GM21576 (cell line): ENCODE measurements around the gene CCL18.
"Not testable (repeated sequence)": the region's sequence is repeated elsewhere in the genome, so short reads cannot be mapped to it uniquely, and the experiment has no call there.

Experiments
- ATAC-seq: cut with Tn5 transposase; IDR thresholded peaks from one replicate; pipeline ENCODE4 v1.9.1; 2021; ENCODE audit warnings: mild to moderate bottlenecking, moderate library complexity; ENCODE audit not compliant: unreplicated experiment

The CCL18 gene

GRCh38 chr17:36099004-36099403 lies 34.9 kb downstream of the CCL18 start:
- not testable (repeated sequence) for ATAC-seq

- ATAC-seq: peak; percentile 77
These were observed 39.4 kb downstream of the CCL18 start, which contains the start of gene CCL4 for GRCh38 chr17:36103401-36103975. Gene CCL4 (plus strand): TSS chr17:36103827. CDS start chr17:36103906, 79 bp downstream.

DNA sequence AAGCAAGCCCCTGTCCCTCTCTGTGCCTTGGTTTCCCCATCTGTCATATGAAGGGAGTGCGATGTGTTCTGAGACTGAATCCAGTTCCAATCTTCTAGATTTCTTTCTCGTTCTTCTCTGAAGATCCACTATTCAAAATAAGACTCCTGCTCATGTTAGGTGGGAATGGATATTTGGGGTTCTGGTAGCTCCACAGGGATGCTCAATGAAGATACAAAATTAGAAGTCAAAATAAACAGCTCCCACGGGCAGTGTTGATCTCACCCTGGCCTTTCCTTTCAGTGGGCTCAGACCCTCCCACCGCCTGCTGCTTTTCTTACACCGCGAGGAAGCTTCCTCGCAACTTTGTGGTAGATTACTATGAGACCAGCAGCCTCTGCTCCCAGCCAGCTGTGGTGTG lies 40.2 kb downstream of the CCL18 start:
- ATAC-seq: not testable (repeated sequence)

- ATAC-seq: no peak
These were observed 40.7 kb downstream of the CCL18 start for GRCh38 chr17:36104701-36105181.

- ATAC-seq: no peak
These were observed 41.9 kb downstream of the CCL18 start for GRCh38 chr17:36105781-36106492.

DNA sequence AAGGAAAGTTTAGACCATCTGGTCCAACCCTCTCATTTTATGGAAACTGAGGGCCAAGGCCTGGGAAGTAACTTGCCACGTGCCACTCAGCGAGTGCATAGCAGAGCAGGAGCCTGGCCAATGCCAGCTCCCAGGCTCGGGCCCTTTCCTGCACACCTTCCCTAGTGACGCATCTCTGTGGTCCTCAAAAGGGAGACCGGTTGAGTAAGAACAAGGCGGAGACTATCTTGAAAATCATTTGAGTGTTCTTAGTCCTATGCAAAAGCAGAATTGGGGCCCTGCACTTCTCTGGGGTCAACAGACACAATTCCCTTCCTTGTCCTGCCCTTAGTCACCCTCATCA lies 42.4 kb downstream of the CCL18 start:
- ATAC-seq: no peak

DNA sequence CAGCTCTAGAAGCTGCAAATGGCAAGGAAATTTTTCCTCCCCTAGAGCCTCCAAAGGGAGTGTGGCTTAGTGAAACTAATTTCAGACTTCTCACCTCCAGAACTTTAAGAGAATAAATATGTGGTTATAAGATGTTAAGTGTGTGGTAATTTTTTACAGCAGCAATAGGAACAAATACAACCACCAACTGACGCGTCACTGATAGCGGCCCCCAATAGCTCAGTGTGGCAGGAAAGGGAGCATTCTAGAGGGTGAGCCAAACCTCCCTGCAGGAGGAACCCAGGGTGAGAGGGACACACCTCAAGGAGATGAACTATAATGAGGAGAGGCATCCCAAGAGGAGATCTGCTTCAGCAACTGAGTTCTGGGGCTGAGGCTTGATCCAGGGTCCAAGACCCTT lies 43.6 kb downstream of the CCL18 start:
- no peak for ATAC-seq

GRCh38 chr17:36108265-36108664 lies 44.2 kb downstream of the CCL18 start:
- ATAC-seq: not testable (repeated sequence)

- ATAC-seq: no peak
These were observed 47.0 kb downstream of the CCL18 start for GRCh38 chr17:36111068-36111490.

- no peak for ATAC-seq
These were observed 48.5 kb downstream of the CCL18 start for GRCh38 chr17:36112572-36112971.

DNA sequence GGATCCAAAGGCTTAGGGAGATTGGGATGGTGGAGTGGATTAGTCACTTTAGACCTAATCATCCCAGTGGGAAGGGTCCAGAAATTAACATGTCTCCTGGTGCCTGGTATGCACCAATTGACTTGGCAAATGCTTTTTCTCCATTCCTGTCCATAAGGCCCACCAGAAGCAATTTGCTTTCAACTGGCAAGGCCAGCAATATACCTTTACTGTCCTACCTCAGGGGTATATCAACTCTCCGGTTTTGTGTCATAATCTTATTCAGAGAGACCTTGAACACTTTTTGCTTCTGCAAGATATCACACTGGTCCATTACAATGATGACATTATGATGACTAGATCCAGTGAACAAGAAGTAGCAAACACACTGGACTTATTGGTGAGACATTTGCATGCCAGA lies 49.1 kb downstream of the CCL18 start:
- not testable (repeated sequence) for ATAC-seq

GRCh38 chr17:36114971-36115648 lies 51.0 kb downstream of the CCL18 start:
- not testable (repeated sequence) for ATAC-seq

GRCh38 chr17:36115649-36115977 lies 51.5 kb downstream of the CCL18 start:
- not testable (repeated sequence) for ATAC-seq

DNA sequence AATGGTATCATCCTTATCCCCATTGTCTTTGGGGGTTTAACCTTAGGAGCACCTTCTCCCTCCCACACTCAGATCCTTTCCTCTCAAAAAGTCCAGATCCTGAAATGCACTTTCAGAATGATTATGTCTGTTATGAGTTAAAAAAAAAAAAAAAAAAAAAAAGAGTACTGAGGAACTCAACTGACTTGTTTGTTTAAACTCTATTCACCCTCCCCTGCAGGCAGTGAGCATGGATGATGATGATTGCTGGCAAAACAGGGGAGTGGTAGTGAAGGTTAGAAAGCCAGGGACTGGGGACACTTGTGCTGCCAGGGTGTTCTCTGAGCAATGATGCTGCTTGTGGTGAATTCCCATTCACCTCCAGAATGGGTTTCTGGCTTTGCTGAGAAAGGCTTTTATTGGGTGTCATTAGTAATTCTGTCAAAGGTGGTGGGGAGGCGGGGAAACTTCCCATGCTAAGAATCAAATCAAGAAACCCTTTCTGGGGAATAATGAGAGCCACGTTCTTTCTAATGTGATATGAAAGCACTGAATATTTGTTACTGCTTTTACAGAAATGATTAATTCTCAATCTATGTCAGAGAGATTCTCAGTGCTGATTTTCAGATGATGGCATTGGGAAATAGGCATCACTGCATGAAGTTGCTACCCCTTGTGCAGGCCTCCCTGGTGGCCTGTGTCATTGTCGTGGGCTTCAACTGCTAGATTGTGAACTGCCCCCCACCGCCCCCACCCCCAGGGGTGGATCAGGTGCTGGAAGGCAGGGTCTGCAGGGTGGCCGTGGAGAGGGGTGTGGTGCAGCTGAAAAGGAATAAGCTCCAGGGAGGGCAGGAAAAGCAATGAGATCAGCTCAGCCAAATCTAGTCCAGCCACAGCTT lies 53.7 kb downstream of the CCL18 start:
- no peak for ATAC-seq

DNA sequence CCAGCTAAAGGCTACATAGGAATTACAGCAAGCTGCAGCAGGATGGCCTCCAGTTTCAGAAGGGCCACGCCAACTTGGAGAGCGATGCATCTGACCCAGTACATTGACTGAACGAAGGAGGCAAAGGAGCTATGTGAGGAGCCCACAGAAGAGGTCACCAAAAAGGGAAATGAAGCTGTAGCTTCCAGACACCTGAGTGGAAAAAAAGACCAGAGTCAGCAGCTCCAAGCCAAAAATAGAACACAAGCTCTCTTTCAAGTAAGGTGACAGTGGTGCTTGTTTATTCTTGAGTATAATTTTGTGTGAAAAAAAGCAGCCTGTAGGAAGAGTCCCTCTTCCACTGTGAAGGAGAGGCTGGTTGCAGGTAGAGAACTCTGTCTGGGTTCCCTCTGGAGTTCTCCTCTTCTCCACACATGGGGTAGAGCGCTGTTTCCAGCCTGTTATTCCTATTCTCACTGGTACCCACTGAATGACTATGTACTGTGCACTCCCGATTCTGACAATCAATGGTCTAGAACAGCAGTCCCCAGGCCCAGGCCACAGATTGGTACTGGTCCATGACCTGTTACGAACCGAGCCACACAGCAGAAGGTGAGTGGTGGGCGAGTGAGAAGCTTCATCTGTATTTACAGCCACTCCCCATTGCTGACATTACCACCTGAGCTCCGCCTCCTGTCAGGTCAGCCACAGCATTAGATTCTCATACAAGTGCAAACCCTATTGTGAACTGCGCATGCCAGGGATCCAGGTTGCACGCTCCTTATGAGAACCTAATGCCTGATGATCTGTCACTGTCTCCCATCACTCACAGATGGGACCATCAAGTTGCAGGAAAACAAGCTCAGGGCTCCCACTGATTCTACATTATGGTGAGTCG lies 54.6 kb downstream of the CCL18 start:
- ATAC-seq: no peak

- no peak for ATAC-seq
These were observed 56.1 kb downstream of the CCL18 start for GRCh38 chr17:36120221-36120620.

DNA sequence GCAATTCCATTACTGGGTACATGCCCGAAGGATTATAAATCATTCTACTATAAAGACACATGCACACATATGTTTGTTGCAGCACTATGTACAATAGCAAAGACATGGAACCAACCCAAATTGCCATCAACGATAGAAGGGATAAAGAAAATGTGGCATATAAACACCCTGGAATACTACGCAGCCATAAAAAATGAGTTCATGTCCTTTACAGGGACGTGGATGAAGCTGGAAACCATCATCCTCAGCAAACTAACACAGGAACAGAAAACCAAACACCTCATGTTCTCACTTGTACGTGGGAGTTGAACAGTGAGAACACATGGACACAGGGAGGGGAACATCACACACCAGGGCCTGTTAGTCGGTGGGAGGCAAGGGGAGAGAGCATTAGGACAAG lies 57.0 kb downstream of the CCL18 start:
- not testable (repeated sequence) for ATAC-seq
